SIG-M5 treated with dmso at 0.1 percent for 504 hours (cell line): ENCODE results near the gene SMOC1.

Experiments
- DNase-seq: peaks from one replicate; lab custom pipeline; 2025; ENCODE audit not compliant: unreplicated experiment; lab: John Stamatoyannopoulos, UW

Gene SMOC1, protein sequence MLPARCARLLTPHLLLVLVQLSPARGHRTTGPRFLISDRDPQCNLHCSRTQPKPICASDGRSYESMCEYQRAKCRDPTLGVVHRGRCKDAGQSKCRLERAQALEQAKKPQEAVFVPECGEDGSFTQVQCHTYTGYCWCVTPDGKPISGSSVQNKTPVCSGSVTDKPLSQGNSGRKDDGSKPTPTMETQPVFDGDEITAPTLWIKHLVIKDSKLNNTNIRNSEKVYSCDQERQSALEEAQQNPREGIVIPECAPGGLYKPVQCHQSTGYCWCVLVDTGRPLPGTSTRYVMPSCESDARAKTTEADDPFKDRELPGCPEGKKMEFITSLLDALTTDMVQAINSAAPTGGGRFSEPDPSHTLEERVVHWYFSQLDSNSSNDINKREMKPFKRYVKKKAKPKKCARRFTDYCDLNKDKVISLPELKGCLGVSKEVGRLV

DNA sequence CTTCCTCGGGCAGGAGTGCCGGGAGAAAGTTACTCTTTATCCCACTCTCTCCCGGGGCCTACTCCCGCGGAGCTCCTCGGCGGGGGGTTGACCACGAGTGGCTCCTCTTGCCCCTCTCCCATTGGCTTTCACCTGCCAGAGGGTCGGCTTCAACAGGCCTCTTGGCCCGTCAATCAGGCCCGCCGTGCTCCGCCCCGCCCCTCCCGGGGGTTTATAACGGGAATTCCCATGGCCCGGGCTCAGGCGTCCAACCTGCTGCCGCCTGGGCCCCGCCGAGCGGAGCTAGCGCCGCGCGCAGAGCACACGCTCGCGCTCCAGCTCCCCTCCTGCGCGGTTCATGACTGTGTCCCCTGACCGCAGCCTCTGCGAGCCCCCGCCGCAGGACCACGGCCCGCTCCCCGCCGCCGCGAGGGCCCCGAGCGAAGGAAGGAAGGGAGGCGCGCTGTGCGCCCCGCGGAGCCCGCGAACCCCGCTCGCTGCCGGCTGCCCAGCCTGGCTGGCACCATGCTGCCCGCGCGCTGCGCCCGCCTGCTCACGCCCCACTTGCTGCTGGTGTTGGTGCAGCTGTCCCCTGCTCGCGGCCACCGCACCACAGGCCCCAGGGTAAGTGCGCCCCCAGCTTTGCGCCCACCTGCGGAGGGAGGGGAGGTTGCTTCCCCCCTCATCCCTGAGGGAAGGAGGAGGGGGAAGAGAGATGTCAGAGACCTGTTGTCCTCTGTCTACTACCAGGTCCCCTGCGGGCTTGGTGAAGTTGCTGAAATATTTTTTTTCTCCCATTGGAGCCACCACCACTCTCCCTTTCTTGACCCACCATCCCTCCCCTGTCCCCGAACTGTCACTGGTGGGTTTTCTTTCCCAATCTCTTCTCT lies at the start of gene SMOC1:
Gene SMOC1, plus strand, starts transcription at position 242 of the 869 bp plus-strand sequence. Its CDS starts 263 bp downstream, at position 505.
- no peak for DNase-seq

DNA sequence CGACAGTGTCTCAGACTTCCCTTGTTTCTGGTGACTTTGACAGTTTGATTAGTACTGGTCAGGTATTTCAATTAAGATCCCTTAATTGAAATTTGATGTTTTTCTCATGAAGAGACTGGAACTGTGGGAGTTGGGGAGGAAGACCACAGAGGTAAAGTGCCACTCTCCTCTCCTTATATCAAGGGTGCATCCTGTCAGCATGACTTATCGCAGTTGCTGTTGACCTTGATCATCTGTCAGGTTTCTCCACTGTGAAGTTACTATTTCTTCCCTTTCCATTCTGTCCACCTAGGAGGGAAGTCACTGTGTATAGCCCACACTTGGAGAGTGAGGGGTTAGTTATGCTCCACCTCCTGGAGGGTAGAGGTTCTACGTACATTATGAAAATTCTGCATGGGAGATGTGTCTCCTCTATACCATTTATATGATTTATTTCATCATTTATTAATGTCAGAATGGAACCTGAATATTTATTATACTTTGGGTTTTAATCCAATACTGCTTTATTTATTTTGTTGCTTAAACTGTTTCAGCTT lies 40.3 kb upstream of the SMOC1 start:
- no peak for DNase-seq

DNA sequence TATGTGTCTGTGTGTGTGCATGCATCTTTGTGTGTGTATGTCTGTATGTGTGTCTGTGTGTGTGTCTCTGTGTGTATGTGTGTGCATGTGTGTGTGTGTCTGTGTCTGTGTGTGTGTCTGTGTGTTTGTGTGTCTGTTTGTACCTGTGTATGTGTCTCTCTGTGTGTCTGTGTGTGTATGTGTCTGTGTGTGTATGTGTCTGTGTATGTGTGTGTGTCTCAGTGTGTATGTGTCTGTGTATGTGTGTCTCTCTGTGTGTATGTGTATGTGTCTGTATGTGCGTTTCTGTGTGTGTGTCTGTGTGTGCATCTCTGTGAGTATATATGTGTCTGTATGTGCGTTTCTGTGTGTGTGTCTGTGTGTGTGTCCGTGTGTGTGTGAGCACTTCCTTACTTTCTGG lies 39.6 kb upstream of the SMOC1 start:
- no peak for DNase-seq

DNA sequence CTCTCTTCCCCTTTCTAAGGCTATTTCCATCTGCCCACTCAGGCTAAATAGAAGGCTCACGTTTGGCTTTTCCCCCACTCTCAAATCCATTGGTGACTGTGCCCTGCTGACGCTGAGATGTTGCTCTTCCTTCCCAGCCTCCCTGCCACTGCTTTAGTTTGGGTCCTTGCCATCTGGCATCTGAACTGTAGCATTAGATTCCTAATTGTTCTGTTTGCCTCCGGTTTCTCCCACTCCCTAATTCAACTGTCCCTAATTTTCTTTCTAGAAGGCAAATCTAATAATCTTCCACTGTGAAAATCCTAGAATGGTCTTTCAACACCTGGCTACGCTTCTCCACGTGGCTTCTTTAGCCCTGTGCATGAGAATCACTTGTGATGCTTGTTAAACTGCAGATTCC lies 37.6 kb upstream of the SMOC1 start:
- DNase-seq = no peak

DNA sequence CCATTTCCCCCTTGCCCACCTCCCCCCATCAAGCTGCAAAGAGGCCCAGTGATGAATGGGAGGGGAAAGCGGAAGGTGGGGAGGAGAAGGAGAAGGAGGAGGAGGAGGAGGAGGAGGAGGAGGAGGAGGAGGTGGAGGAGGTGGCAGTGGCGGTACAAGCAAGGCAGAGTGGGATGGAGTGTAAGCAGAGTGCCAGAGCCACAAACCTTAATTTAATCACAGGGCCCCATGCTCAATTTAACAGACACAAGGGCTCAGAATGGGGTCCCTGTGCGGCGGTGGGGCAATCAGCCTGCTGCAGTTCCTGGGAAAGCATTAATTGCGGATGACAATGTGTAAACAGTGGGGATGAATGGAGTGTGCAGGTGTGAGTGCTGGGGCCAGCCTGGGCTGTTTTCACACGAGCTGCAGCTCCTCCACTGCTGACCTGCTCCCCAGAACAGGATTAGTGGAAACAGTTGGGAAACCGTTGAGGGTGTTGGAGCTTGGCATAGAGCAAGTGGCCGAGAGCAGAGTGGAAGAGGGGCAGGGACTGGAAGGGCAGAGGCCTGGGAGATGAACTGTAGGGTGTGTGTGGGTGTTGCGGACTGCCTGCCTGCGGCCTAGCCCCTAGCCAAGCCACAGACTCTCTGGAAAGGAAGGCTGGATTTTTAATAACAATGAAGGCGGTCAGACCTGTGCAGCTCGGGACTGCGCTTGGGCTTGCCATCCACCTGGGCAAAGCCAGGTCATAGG lies 36.4 kb upstream of the SMOC1 start:
- DNase-seq = no peak

DNA sequence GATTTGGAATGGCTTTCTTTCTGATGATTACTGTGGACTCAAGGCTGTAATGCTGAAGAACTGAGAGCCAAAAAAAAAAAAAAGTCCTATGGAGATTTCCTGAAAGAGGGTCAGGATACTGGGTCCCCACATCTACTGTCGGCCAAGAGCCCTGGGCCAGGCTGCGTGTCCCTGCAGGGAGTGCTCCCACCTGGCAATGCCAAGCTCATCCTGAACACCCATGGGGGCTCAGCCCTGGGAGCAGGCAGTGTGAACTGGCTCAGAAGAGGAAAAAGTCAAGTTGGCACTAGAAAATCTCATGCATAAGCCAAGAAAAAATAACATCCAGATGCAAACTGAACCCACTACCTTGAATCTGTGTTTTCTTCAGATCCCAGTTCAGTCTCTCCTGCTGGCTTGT lies 35.0 kb upstream of the SMOC1 start:
- DNase-seq = no peak

DNA sequence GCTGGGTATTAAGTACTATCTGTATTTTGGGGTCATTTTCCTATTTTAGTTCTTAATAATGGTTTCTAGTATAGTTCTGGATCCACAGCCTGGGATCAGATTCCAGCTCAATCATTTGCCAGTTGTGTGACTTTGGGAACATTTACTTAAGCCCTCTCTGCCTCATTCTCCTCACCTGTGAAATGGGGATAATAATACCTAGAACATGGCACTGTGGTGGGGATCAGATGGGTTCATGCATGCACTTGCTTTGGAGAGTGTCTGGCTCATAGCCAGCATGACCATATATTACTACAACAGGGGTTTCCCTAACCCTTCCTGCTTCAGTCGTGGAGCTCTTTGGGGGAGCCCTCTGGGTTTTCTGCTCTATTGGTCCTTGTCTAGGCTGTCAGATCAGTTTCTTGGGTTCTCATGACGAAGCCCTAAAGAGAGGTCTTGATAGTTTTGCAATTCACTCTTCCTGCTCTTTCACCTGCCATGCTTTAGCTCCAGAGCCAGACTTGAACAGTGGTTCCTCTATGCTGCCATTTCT lies 34.1 kb upstream of the SMOC1 start:
- no peak for DNase-seq

DNA sequence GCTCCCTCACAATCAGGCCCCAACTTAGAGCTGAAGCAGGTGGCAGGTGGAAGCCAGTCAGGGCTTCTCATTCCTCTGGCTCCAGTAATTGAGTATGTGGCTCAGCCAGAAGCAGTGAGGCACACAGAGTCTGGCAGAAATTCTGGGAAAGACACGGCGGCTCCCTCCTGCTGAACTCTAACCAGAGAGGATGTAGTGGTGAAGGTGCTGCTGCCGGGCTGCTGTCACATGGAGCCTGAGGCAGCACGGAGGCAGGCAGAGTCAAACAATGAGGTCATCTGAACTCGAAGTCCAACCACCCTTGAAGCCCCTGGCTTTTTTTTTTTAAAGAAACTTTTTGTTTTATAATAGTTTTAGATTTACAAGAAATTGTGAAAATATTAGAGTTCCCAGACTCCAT lies 33.4 kb upstream of the SMOC1 start:
- DNase-seq = no peak

DNA sequence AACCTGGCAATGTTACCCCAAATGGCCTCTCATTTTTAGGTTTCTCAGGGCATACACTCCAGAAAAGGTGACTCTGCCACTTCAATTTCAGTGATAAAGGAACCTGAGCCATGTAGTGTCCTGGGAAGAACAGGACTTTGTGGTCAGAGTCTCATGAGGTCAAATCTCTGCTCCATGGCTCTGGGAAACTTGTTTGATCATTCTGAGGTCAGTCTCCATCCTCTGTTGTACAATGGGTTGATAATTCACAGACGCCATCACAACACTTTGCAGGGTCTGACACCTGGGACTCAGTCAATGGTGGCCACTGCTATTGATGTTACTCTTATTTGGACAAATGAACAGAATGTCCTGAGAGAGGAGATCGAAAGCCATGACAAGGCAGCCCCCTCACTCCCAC lies 31.1 kb upstream of the SMOC1 start:
- no peak for DNase-seq

DNA sequence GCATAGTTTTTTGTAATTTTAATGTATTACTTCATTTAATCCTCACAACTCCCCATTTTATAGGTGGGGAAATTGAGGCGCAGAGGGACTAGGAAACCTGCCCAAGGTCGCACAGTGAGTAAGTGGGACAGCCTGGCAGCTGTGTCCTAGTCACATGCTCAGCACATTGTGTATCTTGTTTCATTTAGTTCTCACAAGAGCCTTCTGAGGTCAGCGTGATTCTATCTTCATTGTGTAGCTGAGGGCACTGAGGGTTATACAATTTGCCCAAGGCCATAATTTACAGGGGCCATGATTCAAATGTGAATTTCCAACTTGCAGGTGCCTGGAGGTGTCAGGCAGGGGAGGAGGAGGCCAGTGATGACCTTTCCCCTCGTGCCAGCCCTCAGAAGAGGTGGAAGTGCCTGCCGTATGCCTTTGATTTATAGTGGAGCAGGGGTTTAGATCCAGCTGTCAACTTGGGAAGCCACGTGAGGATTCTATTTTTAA lies 30.3 kb upstream of the SMOC1 start:
- DNase-seq = no peak

DNA sequence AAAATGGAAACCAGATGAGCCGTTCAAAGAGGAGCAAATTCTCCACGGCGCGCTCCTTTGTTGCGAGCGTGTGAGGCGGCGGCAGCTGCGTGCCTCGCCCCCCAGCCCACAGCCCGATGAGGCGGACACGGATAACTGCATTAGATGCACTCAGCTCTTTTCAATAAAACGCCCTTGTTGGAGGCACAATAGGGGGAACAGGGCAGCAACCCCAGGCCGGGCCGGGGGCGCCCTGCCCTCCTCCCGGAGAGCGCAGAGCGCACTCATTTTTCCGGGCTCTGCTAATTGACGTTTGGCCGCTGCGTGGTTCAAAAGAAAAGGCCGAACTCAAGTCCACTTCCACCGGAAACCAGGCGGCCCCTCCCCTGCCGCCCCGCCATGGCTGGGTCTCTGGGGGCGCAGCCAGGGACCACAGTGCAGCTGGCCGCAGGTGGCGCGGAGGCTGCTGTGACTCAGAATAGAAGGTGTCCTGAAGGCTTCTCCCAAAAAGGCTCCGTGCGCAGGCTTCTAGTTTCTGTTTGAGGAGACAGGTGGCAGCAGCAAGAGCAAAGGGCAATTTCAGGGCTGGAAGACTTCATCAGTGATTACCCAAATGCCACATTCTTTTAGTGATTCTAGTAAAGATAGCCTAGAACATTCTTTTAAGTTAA lies 29.0 kb upstream of the SMOC1 start:
- DNase-seq = no peak

DNA sequence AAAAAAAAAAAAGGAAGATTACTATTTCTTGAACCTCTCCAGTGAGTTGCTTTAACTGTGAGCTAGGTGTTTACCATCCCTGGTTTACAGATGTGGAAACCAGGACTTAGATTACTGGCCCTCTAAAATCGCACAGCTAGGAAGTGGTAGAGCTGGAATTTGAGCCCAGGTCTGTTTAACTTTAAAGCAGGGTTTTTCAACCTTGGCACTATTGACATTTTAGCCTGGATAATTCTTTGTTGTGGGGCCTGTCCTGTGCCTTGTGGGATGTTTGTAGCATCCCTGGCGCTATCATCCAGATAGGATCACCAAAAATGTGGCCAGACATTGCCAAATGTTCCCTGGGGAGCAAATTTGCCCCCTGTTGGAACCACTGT lies 28.5 kb upstream of the SMOC1 start:
- no peak for DNase-seq

DNA sequence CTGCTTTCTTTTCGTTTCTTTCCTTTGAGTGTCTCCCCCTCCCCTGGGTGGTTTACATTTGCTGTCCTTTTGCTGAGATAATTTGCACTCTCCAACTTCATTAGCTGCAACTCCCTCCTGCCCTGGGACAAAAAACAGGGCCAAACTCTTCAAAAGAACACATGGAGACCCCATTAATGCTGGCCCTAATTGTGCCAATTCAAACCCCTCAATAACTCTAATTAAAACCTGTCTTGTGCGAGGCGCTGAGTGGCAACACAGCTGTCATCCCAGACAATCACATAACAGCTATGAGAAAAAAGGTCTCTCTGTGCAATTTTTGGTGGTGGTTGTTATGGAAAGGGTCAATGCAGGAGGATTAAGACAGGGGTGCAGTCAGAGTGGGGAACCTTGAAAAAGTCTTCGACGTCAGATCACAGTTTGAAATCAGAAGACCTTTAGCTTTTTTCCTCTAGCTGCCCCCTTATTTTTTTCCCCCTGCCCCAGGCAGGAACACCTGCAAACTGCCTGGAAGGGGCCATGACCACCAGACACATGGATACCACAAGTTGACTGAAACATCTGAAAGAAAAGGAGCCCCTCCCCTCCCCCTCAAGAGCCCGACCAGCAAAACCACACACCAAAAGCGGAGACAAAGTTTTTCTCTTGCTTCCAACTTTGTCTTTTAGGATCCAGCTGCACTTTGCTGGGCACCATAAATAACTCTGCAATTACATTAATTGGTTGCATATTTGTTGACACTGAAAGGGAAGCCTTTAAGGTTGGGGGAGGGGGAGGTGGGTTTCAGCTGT lies 26.5 kb upstream of the SMOC1 start:
- no peak for DNase-seq

DNA sequence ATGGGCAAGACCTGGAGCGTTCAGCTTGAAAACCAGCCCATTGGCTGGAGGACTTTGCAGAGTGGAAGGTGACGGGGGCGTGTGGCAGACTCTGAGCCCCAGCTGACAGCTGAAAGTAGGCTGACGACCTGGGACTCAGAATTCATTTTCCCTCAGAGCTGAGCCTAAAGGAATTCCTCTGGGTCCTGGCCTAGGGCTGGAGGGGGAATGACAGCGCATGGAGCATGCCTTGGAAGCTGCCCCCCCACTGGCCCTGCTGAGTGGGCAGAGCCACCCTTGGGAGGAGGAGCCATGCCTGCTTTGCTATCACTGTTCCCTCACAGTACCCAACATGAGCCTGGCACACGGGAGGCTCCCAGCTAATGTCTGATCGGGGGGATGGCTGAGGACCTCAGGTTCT lies 25.4 kb upstream of the SMOC1 start:
- DNase-seq = no peak

DNA sequence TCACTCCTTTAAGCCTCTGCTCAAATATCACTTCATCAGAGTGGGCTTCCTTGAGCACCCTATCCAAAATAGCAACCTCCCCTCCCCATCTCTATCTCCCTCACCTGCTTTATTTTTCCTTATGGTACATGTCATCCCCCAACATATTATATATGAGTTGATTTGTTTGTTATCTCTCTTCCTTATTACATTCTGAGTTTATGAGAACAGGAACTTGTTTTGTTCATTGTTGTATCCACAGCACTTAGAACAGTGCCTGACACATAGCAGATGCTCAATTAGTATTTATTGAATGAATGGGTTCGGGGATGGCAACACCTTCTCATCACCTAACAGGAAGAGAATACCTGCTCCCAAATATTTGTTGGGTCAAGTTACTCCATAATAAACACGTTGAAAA lies 24.6 kb upstream of the SMOC1 start:
- DNase-seq = no peak

DNA sequence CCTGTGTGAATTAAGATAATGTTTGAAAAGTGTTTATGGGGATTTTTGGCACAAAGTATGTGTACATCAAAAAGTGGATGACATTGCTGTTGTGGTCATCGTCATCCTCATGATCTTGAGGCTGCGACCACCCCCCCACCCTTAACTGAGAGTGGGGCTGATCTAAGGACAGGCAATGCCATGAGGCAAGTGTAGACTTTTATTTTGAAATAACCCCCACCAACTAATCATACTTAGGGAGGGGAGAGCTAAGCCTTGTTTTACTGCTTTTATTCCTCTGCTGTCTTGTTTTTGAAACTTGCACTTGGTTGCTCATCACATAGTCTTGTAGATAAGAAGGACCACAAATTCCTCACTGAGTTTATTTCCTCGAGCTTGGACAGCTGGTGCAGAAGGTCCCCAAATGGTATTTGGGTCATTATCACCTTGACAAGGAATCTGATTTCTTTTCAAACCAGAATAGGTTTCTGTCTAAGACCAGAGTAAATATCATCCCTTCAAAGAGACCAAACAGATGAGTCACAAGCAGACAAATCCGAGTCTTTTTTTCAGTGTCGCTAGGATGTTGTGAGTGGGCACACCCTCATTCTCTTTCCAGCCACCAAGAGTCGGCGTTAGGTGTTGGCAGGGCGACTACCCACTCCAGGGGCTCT lies 23.9 kb upstream of the SMOC1 start:
- no peak for DNase-seq

DNA sequence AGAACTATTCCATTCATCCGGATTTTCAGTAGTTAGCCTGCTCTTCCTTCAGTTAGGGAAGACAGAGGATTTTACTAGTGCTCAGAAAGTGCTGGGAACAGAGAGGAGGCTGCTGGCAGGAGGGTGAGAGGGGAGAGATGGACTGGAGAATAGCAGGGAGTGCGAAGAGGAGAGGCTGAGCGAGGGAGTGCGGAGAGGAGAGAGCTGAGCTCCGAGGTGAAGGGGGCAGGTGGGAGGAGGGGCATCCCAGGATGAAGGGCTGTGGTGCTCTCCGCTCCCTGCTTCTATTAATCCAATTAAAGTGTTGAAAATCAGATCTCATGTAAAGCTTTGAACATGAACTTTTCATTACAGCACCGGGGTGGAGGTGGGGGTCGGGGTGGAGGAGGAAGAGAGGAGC lies 20.4 kb upstream of the SMOC1 start:
- no peak for DNase-seq

DNA sequence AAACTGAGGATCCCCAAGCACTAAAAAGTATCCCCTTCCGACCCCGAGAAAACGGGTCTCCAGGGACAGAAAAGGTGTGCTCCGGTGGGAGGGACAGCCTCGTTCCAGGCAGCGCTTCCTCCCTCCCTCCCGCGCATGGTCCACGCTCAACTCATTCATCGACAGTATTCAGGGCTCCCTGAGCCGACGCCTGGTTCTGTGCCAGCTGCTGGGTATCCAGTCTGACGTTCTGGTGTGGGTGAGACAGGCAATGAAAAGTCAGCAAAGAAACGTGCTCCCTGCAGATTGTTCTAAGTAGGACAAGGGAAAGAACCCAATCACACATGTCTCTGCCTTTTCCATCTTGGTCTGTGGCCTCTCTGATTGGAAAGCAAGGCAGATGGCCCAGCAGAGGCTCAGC lies 19.6 kb upstream of the SMOC1 start:
- no peak for DNase-seq

DNA sequence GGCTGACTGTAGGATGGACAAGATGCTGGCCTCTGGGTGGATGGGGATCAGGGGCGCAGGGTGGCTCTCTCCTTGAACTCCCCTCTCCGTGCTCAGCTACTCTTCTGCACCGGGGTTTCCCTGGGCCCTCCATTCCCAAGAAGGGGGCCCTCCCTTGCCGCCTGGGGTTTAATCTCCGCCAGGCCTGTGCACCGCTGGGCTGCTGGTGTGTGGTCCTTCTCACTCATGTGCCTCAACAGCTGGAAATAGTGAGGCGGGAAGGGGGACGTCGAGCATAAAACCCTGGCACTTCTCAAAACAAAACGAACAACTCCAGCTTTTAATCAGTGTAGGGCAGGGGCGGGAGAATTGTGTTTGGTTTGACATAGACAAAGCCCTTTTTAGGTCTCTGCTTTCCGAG lies 19.0 kb upstream of the SMOC1 start:
- DNase-seq = no peak
